Astrocyte (in vitro differentiated cells and primary cell): ENCODE results near the gene SND1. TPM values are rescaled to one million over a fixed set of nuclear protein-coding genes. Genes with fewer than 3 reads are reported as not detected.

Source experiments
- DNase-seq: peaks from one replicate; pipeline ENCODE4 v3.0.0-alpha.2; 2010; ENCODE audit warnings: low read depth
- FAIRE-seq: peaks from 2 replicates; lab custom pipeline; 2011; peaks lifted over from hg19 to GRCh38; lab: Jason Lieb, UNC
- H2AFZ ChIP-seq: 2 replicates; pipeline ENCODE4 v1.6.0; 2012; ENCODE audit warnings: low read depth, low read length, inconsistent platforms
- H3K27ac ChIP-seq: 2 replicates; pipeline ENCODE4 v1.5.1; 2011; ENCODE audit warnings: low read depth, low read length, inconsistent platforms
- H3K27me3 ChIP-seq: 2 replicates; pipeline ENCODE4 v1.6.0; 2011; ENCODE audit warnings: low read length, inconsistent platforms; ENCODE audit not compliant: insufficient read depth
- H3K36me3 ChIP-seq: 2 replicates; pipeline ENCODE4 v1.5.1; 2011; ENCODE audit warnings: low read length, inconsistent platforms; ENCODE audit not compliant: insufficient read depth
- H3K4me1 ChIP-seq: 2 replicates; pipeline ENCODE4 v1.5.1; 2011; ENCODE audit warnings: low read length, inconsistent platforms; ENCODE audit not compliant: insufficient read depth
- H3K4me2 ChIP-seq: 2 replicates; pipeline ENCODE4 v1.6.0; 2012; ENCODE audit warnings: low read length, inconsistent platforms
- H3K4me3 ChIP-seq: 2 replicates; pipeline ENCODE4 v1.5.1; 2011; ENCODE audit warnings: low read depth, mild to moderate bottlenecking, low read length, inconsistent platforms; ENCODE audit not compliant: insufficient read depth
- H3K79me2 ChIP-seq: 2 replicates; pipeline ENCODE4 v1.6.0; 2012; ENCODE audit warnings: mild to moderate bottlenecking, low read length, inconsistent platforms; ENCODE audit not compliant: insufficient read depth
- H3K9ac ChIP-seq: 2 replicates; pipeline ENCODE4 v1.6.0; 2012; ENCODE audit warnings: mild to moderate bottlenecking, low read length, inconsistent platforms
- H3K9me3 ChIP-seq: 2 replicates; pipeline ENCODE4 v1.5.1; 2012; ENCODE audit warnings: low read depth, mild to moderate bottlenecking, low read length, inconsistent platforms; ENCODE audit not compliant: insufficient read depth
- H4K20me1 ChIP-seq: 2 replicates; pipeline ENCODE4 v1.6.0; 2012; ENCODE audit warnings: low read length, inconsistent platforms; ENCODE audit not compliant: insufficient read depth
- H3K27ac Mint-ChIP-seq: one replicate; pipeline ENCODE4 v1.8.0; 2021; ENCODE audit warnings: mild to moderate bottlenecking, mixed read lengths; ENCODE audit not compliant: unreplicated experiment
- H3K27me3 Mint-ChIP-seq: one replicate; pipeline ENCODE4 v1.8.0; 2021; ENCODE audit warnings: low read depth, mixed read lengths; ENCODE audit not compliant: unreplicated experiment
- H3K36me3 Mint-ChIP-seq: one replicate; pipeline ENCODE4 v1.8.0; 2021; ENCODE audit warnings: low read depth, mixed read lengths; ENCODE audit not compliant: unreplicated experiment
- H3K4me1 Mint-ChIP-seq: one replicate; pipeline ENCODE4 v1.8.0; 2021; ENCODE audit warnings: low read depth, mixed read lengths; ENCODE audit not compliant: unreplicated experiment
- H3K4me3 Mint-ChIP-seq: one replicate; pipeline ENCODE4 v1.8.0; 2021; ENCODE audit warnings: mild to moderate bottlenecking, moderate library complexity, mixed read lengths; ENCODE audit not compliant: unreplicated experiment
- H3K9me3 Mint-ChIP-seq: one replicate; pipeline ENCODE4 v1.8.0; 2021; ENCODE audit warnings: mild to moderate bottlenecking, mixed read lengths; ENCODE audit not compliant: unreplicated experiment
- CTCF ChIP-seq: IDR thresholded peaks from 2 replicates; pipeline ENCODE4 v1.5.1; 2011; ENCODE audit warnings: low read depth, mild to moderate bottlenecking, inconsistent platforms, low read length, moderate library complexity; ENCODE audit not compliant: insufficient read depth
- EZH2 ChIP-seq: IDR thresholded peaks from 2 replicates; pipeline ENCODE4 v1.6.1; 2012; ENCODE audit warnings: mild to moderate bottlenecking, low read length, inconsistent platforms; ENCODE audit not compliant: insufficient read depth
- total RNA-seq: library from RNA; stranded (reverse); gene quantifications from 2 replicates; pipeline ENCODE4 v1.2.1, GENCODE V29; 2021

The SND1 gene
- total RNA-seq, 1 donor from 2014 or later, result 267 TPM

GRCh38 chr7:127741764-127742375, 89.9 kb downstream of the SND1 start:
- no peak for FAIRE-seq
- TF ChIP-seq EZH2, result no peak
- no peak for TF ChIP-seq CTCF
- no peaks in the 10 kb centered on the region for H3K27me3 Mint-ChIP-seq
- Histone ChIP-seq H3K4me3 (no peak overlapping the region), H2AFZ (no peak overlapping the region), H3K79me2 (peaks cover 91% of the 10 kb centered on the region), H3K4me1 (no peaks in the 10 kb centered on the region), H3K36me3 (peaks cover 8% of the 10 kb centered on the region), H3K27ac (no peak overlapping the region), H3K27me3 (no peaks in the 10 kb centered on the region), H4K20me1 (peaks cover 98% of the 10 kb centered on the region), H3K4me2 (no peak overlapping the region), H3K9me3 (no peaks in the 10 kb centered on the region), H3K9ac (no peak overlapping the region)
- peaks cover 4% of the 10 kb centered on the region for H3K4me1 Mint-ChIP-seq
- H3K9me3 Mint-ChIP-seq, result no peaks in the 10 kb centered on the region
- no peak for DNase-seq
- H3K27ac Mint-ChIP-seq, result no peak overlapping the region
- peaks cover 13% of the 10 kb centered on the region for H3K36me3 Mint-ChIP-seq
- no peak overlapping the region for H3K4me3 Mint-ChIP-seq

- no peaks in the 10 kb centered on the region for H3K9me3 Mint-ChIP-seq
- no peak overlapping the region for H3K27ac Mint-ChIP-seq
- H3K79me2 ChIP-seq, result peaks cover 99% of the 10 kb centered on the region
- no peak overlapping the region for H3K27ac ChIP-seq
- peaks cover under 1% of the 10 kb centered on the region for H3K4me1 ChIP-seq
- H3K36me3 ChIP-seq, result peaks cover 3% of the 10 kb centered on the region
- H3K9ac ChIP-seq, result no peak overlapping the region
- no peak overlapping the region for H3K4me3 Mint-ChIP-seq
- H4K20me1 ChIP-seq, result peaks cover 98% of the 10 kb centered on the region
- DNase-seq (no peak), FAIRE-seq (no peak)
- no peak overlapping the region for H3K4me3 ChIP-seq
- H2AFZ ChIP-seq, result no peak overlapping the region
- H3K4me1 Mint-ChIP-seq, result peaks cover 18% of the 10 kb centered on the region
- TF ChIP-seq CTCF, result no peak
- no peak for TF ChIP-seq EZH2
- no peaks in the 10 kb centered on the region for H3K27me3 Mint-ChIP-seq
- H3K36me3 Mint-ChIP-seq, result peaks cover 15% of the 10 kb centered on the region
- no peak overlapping the region for H3K4me2 ChIP-seq
- no peaks in the 10 kb centered on the region for H3K9me3 ChIP-seq
- no peaks in the 10 kb centered on the region for H3K27me3 ChIP-seq
Measured at GRCh38 chr7:127745445-127745844, 93.5 kb downstream of the SND1 start.

- peaks cover 94% of the 10 kb centered on the region for H3K79me2 ChIP-seq
- peak; percentile 97 for DNase-seq
- H3K4me3 ChIP-seq, result no peak overlapping the region
- peak overlapping the region; percentile 53 for H3K4me2 ChIP-seq
- H2AFZ ChIP-seq, result no peak overlapping the region
- peak overlapping the region; percentile 6 for H3K9ac ChIP-seq
- H3K4me3 Mint-ChIP-seq, result no peak overlapping the region
- TF ChIP-seq CTCF, result no peak
- TF ChIP-seq EZH2, result no peak
- no peaks in the 10 kb centered on the region for H3K27me3 Mint-ChIP-seq
- peaks cover 16% of the 10 kb centered on the region for H3K4me1 ChIP-seq
- no peaks in the 10 kb centered on the region for H3K9me3 Mint-ChIP-seq
- no peak for FAIRE-seq
- peaks cover 11% of the 10 kb centered on the region for H3K36me3 Mint-ChIP-seq
- no peak overlapping the region for H3K27ac Mint-ChIP-seq
- H3K36me3 ChIP-seq, result no peaks in the 10 kb centered on the region
- peaks cover 100% of the 10 kb centered on the region for H4K20me1 ChIP-seq
- H3K27ac ChIP-seq, result peak overlapping the region; percentile 49
- H3K9me3 ChIP-seq, result no peaks in the 10 kb centered on the region
- H3K4me1 Mint-ChIP-seq, result peaks cover 34% of the 10 kb centered on the region
- no peaks in the 10 kb centered on the region for H3K27me3 ChIP-seq
Measured at GRCh38 chr7:127751062-127751461, 99.1 kb downstream of the SND1 start.
